ENCODE measurements around the gene C1orf167.

- TF ChIP-seq CTCF (IDR thresholded peaks at IDR 0.05): no peak
- no peak for TF ChIP-seq EZH2 (IDR thresholded peaks at IDR 0.05; ENCODE audit: borderline replicate concordance, insufficient read depth, low read depth, low read length, poor library complexity, severe bottlenecking)
These were observed 38.4 kb downstream of the C1orf167 start for GRCh38 chr1:11800391-11800755.
